BLaER1 (cell line): ENCODE data around the gene CRYL1.
A peak's percentile ranks its signal among the peaks of the same experiment; 100 is the strongest.

Source experiments
- H3K27ac ChIP-seq: shearing (Covaris generic); formaldehyde crosslinking; 2 replicates; pipeline ENCODE4 v1.8.1; 2022
- H3K27me3 ChIP-seq: shearing (Covaris generic); formaldehyde crosslinking; 2 replicates; pipeline ENCODE4 v1.8.1; 2022
- H3K36me3 ChIP-seq: shearing (Covaris generic); formaldehyde crosslinking; 2 replicates; pipeline ENCODE4 v1.8.1; 2022
- H3K4me1 ChIP-seq: shearing (Covaris generic); formaldehyde crosslinking; 2 replicates; pipeline ENCODE4 v1.8.1; 2022
- H3K4me2 ChIP-seq: shearing (Covaris generic); formaldehyde crosslinking; 2 replicates; pipeline ENCODE4 v1.8.1; 2022
- H3K4me3 ChIP-seq: shearing (Covaris generic); formaldehyde crosslinking; 2 replicates; pipeline ENCODE4 v1.8.1; 2022
- H3K9ac ChIP-seq: shearing (Covaris generic); formaldehyde crosslinking; 2 replicates; pipeline ENCODE4 v1.8.1; 2022
- H3K9me3 ChIP-seq: shearing (Covaris generic); formaldehyde crosslinking; 2 replicates; pipeline ENCODE4 v1.8.1; 2022
- H4K20me1 ChIP-seq: shearing (Covaris generic); formaldehyde crosslinking; 2 replicates; pipeline ENCODE4 v1.8.1; 2022
- Cebpa-rat ChIP-seq: shearing (Covaris generic); IDR thresholded peaks from 2 replicates; pipeline ENCODE4 v1.8.1; 2022

The CRYL1 gene

DNA sequence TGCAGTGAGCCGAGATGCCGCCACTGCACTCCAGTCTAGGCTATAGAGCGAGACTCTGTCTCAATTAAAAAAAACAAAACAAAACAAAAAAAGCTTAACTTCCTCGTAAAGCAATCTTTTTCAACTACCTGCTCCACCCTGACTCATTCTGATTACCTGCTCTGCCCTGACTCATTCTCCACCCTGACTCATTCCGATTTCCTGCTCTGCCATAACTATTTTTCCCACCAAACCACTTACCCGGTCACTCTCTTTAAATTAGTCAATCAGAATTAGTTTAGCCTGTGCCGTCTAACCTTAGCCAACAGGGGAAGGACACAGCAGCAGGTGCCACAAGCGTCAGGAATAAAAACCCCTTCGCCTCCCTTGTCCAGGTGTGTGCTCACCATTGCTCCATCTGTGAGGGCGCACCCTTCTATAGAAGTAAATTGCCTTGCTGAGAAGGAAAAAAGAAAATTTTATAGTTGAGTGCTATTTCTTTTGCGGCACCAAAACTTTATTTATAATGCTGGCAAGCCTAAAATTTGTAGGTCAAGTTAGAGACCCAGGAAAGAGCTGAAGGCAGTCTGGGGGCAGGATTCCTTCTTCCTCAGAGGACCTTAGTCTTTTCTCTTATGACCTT lies 39.6 kb upstream of the CRYL1 start:
- Histone ChIP-seq H3K27me3 (no peaks in the 10 kb centered on the region), H3K27ac (no peak overlapping the region), H3K4me3 (no peak overlapping the region), H4K20me1 (no peaks in the 10 kb centered on the region), H3K9ac (no peak overlapping the region), H3K4me2 (no peak overlapping the region), H3K36me3 (no peaks in the 10 kb centered on the region), H3K4me1 (peaks cover 16% of the 10 kb centered on the region), H3K9me3 (peaks cover 15% of the 10 kb centered on the region)
- TF ChIP-seq Cebpa-rat = no peak

GRCh38 chr13:20561741-20562140 lies 36.1 kb upstream of the CRYL1 start:
- H3K36me3 ChIP-seq = no peaks in the 10 kb centered on the region
- no peak for TF ChIP-seq Cebpa-rat
- H3K4me3 ChIP-seq = no peak overlapping the region
- no peaks in the 10 kb centered on the region for H3K27me3 ChIP-seq
- peaks cover 15% of the 10 kb centered on the region for H3K9me3 ChIP-seq
- no peak overlapping the region for H3K9ac ChIP-seq
- H3K4me2 ChIP-seq = no peak overlapping the region
- H3K27ac ChIP-seq = no peak overlapping the region
- H4K20me1 ChIP-seq = no peaks in the 10 kb centered on the region
- peaks cover 6% of the 10 kb centered on the region; the same call in 1 of the 2 replicates for H3K4me1 ChIP-seq

GRCh38 chr13:20559659-20560356 lies 34.2 kb upstream of the CRYL1 start:
- H4K20me1 ChIP-seq = no peaks in the 10 kb centered on the region
- H3K27me3 ChIP-seq = no peaks in the 10 kb centered on the region
- H3K4me1 ChIP-seq = no peaks in the 10 kb centered on the region
- H3K36me3 ChIP-seq = no peaks in the 10 kb centered on the region
- H3K9ac ChIP-seq = no peak overlapping the region
- H3K27ac ChIP-seq = no peak overlapping the region
- no peak overlapping the region for H3K4me3 ChIP-seq
- peaks cover 2% of the 10 kb centered on the region for H3K9me3 ChIP-seq
- no peak for TF ChIP-seq Cebpa-rat
- no peak overlapping the region for H3K4me2 ChIP-seq

- Histone ChIP-seq H3K4me1 (no peaks in the 10 kb centered on the region), H3K9ac (no peak overlapping the region), H3K27me3 (no peaks in the 10 kb centered on the region), H3K9me3 (no peaks in the 10 kb centered on the region), H3K4me3 (no peak overlapping the region), H4K20me1 (no peaks in the 10 kb centered on the region), H3K36me3 (no peaks in the 10 kb centered on the region), H3K27ac (no peak overlapping the region), H3K4me2 (no peak overlapping the region)
- no peak for TF ChIP-seq Cebpa-rat
Measured at GRCh38 chr13:20558982-20559381, 33.3 kb upstream of the CRYL1 start.

DNA sequence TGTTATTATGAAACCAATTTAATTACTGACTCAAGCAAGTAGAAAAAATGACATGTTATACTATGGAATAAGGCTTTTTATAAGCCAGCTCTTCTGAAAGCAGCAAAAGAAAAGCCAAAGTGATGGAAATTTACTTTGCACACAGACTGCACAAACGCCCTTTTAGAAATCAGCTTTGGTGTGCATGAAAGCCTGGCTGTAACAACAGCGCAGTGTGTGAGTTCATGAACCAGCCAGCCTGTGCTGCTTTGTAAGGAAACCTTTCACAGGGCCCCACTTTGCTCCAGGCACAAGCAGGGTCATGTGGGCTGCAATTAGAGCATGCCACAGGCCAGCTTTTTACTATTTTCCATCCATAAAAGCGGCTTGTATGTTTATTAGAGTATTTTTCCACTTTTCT lies 27.7 kb upstream of the CRYL1 start:
- Histone ChIP-seq H3K4me3 (no peak overlapping the region), H3K27ac (no peak overlapping the region), H3K4me2 (no peak overlapping the region), H3K27me3 (no peaks in the 10 kb centered on the region), H3K36me3 (no peaks in the 10 kb centered on the region), H3K4me1 (no peaks in the 10 kb centered on the region), H4K20me1 (no peaks in the 10 kb centered on the region), H3K9me3 (no peaks in the 10 kb centered on the region), H3K9ac (no peak overlapping the region)
- TF ChIP-seq Cebpa-rat = no peak

- Histone ChIP-seq H3K27me3 (no peaks in the 10 kb centered on the region), H3K4me2 (no peak overlapping the region), H3K36me3 (no peaks in the 10 kb centered on the region), H3K4me3 (no peak overlapping the region), H3K27ac (no peak overlapping the region), H3K4me1 (peaks cover 17% of the 10 kb centered on the region), H3K9ac (no peak overlapping the region), H4K20me1 (no peaks in the 10 kb centered on the region), H3K9me3 (no peaks in the 10 kb centered on the region)
- no peak for TF ChIP-seq Cebpa-rat
Measured at GRCh38 chr13:20550799-20551198, 25.1 kb upstream of the CRYL1 start.

DNA sequence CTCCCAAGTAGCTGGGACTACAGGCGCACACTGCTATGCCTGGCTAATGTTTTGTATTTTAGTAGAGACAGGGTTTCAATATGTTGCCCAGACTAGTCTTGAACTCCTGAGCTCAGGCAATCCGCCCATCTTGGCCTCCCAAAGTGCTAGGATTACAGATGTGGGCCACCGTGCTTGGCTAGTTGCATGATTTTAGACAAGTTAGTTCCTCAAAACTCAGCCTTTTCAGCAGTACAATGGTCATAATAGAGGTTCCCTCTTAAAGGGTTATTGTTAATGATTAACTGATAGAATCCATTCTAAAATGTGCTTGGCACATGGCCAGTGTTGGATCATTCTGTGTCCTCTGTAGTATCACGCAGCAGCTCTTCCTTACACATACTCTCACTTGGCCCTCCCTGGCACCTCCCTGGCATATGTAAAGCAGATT lies 21.8 kb upstream of the CRYL1 start:
- Histone ChIP-seq H3K36me3 (no peaks in the 10 kb centered on the region), H4K20me1 (no peaks in the 10 kb centered on the region), H3K4me1 (peaks cover 18% of the 10 kb centered on the region), H3K9me3 (no peaks in the 10 kb centered on the region), H3K27me3 (no peaks in the 10 kb centered on the region), H3K9ac (no peak overlapping the region), H3K27ac (no peak overlapping the region), H3K4me2 (no peak overlapping the region), H3K4me3 (no peak overlapping the region)
- no peak for TF ChIP-seq Cebpa-rat

DNA sequence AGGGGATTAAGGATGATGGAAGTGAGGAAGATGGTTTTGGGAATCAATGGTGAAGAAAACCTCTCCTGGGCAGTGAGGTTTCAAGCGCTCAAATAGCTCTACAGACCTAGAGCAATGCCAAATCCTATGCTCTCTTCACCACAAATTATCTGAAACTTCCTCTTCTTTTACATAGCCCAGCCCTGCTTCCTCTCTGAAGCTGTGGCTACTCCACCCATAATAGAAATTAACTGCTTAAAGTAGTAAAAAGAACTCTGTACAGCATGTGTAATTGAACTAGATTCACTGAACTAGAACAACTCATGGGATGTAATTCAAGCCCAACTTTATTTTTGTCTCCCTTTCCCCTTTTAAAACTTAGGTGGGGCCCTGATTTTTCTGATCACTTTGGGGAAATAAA lies 20.9 kb upstream of the CRYL1 start:
- no peak for TF ChIP-seq Cebpa-rat
- Histone ChIP-seq H3K9me3 (no peaks in the 10 kb centered on the region), H3K4me3 (no peak overlapping the region), H3K4me1 (peaks cover 18% of the 10 kb centered on the region), H4K20me1 (no peaks in the 10 kb centered on the region), H3K36me3 (no peaks in the 10 kb centered on the region), H3K4me2 (peak overlapping the region; percentile 66), H3K9ac (no peak overlapping the region), H3K27ac (no peak overlapping the region), H3K27me3 (no peaks in the 10 kb centered on the region)

- Histone ChIP-seq H3K4me3 (no peak overlapping the region), H3K4me2 (no peak overlapping the region), H3K27me3 (no peaks in the 10 kb centered on the region), H4K20me1 (no peaks in the 10 kb centered on the region), H3K9me3 (peaks cover 7% of the 10 kb centered on the region), H3K36me3 (no peaks in the 10 kb centered on the region), H3K4me1 (peaks cover 18% of the 10 kb centered on the region), H3K9ac (no peak overlapping the region), H3K27ac (no peak overlapping the region)
- TF ChIP-seq Cebpa-rat = no peak
Measured at GRCh38 chr13:20544201-20544923, 18.7 kb upstream of the CRYL1 start.

GRCh38 chr13:20536992-20537391 lies 11.3 kb upstream of the CRYL1 start:
- Histone ChIP-seq H3K4me2 (no peak overlapping the region), H3K9ac (no peak overlapping the region), H3K36me3 (no peaks in the 10 kb centered on the region), H3K4me3 (no peak overlapping the region), H3K4me1 (no peaks in the 10 kb centered on the region), H4K20me1 (no peaks in the 10 kb centered on the region), H3K9me3 (peaks cover 39% of the 10 kb centered on the region), H3K27me3 (no peaks in the 10 kb centered on the region), H3K27ac (no peak overlapping the region)
- TF ChIP-seq Cebpa-rat = no peak
